Breast epithelium (tissue), 4 donors: Measurements from ENCODE around the gene ZNF502. TPM values are rescaled to one million over a fixed set of nuclear protein-coding genes. Genes with fewer than 3 reads are reported as not detected.

Source experiments
- DNase-seq, 2 donors: peaks; one replicate each; pipeline ENCODE4 v3.0.0-alpha.2; 2019; ENCODE audit warnings: low spot score in 2 of 2
- H3K27ac ChIP-seq, 2 donors: fragments of 200-600 bp; sonication (generic) in 1 of 2; one replicate each; pipeline ENCODE4 v1.5.1; 2016 to 2019; ENCODE audit warnings: mild to moderate bottlenecking in 1 of 2
- H3K27me3 ChIP-seq, 2 donors: fragments of 200-600 bp; sonication (generic) in 1 of 2; one replicate each; pipeline versions ENCODE4 v1.5.1 to v1.6.0; 2017 to 2019; ENCODE audit warnings: control low read depth in 1 of 2, mild to moderate bottlenecking in 1 of 2
- H3K36me3 ChIP-seq: fragments of 200-600 bp; one replicate; pipeline ENCODE4 v1.5.1; 2019
- H3K4me1 ChIP-seq, 2 donors: fragments of 200-600 bp; sonication (generic); one replicate each; pipeline ENCODE4 v1.5.1; 2016 to 2019; ENCODE audit warnings: control low read depth in 1 of 2
- H3K4me3 ChIP-seq, 3 donors: fragments of 200-600 bp; sonication (generic); 1 replicate in 2 of 3; 2 replicates in 1 of 3; pipeline ENCODE4 v1.5.1; 2016 to 2019; ENCODE audit warnings: mild to moderate bottlenecking in 3 of 3, moderate library complexity in 2 of 3
- H3K9me3 ChIP-seq, 2 donors: fragments of 200-600 bp; sonication (generic) in 1 of 2; one replicate each; pipeline ENCODE4 v1.5.1; 2016 to 2019; ENCODE audit warnings: control low read depth in 1 of 2
- POLR2A ChIP-seq: fragments of 450-650 bp; IDR thresholded peaks from one replicate; pipeline ENCODE4 v1.6.1; 2016; ENCODE audit warnings: antibody characterized with exemption, mild to moderate bottlenecking, moderate library complexity
- POLR2AphosphoS5 ChIP-seq, 3 donors: sonication (generic); formaldehyde crosslinking; IDR thresholded peaks; one replicate each; pipeline ENCODE4 v1.6.1; 2017; ENCODE audit warnings: antibody characterized with exemption in 3 of 3
- intact Hi-C: fragments of 100-400 bp; cut with DNase I; formaldehyde crosslinking; loops from one replicate; pipeline ENCODE4 v1.15.1; 2023; ENCODE audit warnings: low total_unique reads
- total RNA-seq, 3 donors: library from RNA; depleted of rRNA; stranded (reverse); fragments of >200 nt; gene quantifications; one replicate each; pipeline ENCODE4 v1.1.0, GENCODE V29; 2016
- TF ChIP-seq, protein P1 (sequence below), 3 donors: fragments of 450-650 bp; IDR thresholded peaks; one replicate each; pipeline ENCODE4 v1.5.1; 2016 to 2017; ENCODE audit warnings: antibody characterized with exemption in 3 of 3, mild to moderate bottlenecking in 3 of 3, moderate library complexity in 3 of 3

The ZNF502 gene
- total RNA-seq, 3 donors from 2014 or later, result 4.6 to 9.5 (median 6.6) TPM

DNA sequence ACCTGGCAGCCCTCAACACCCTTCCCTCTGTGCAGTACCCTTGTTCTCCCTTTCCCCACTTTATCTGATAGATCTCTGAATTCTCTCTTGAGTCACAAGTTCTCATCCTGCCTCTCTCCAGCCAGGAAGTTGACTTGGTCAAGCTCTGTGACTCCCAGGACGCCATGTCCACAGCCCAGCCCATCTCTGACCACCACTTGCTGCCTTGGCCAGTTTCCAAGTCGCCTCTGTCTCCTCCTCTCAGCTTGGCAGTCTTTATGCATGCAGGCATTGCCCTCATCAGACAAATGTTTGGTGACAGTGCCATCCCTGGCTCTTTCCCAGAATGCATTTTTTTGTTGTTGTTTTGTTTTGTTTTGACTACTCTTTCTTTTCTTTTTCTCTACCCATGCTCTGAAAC lies 38.2 kb upstream of the ZNF502 start:
- Histone ChIP-seq H3K4me3 (no peak overlapping the region), H3K9me3 (peaks cover 0 to 32% of the 10 kb centered on the region in 2 donors), H3K4me1 (no peaks in the 10 kb centered on the region), H3K36me3 (no peaks in the 10 kb centered on the region), H3K27me3 (no peaks in the 10 kb centered on the region), H3K27ac (no peak overlapping the region)
- DNase-seq, result no peak
- TF ChIP-seq POLR2A (no peak), POLR2AphosphoS5 (IDR thresholded peaks at IDR 0.05) (no peak)
- TF ChIP-seq, protein P1, sequence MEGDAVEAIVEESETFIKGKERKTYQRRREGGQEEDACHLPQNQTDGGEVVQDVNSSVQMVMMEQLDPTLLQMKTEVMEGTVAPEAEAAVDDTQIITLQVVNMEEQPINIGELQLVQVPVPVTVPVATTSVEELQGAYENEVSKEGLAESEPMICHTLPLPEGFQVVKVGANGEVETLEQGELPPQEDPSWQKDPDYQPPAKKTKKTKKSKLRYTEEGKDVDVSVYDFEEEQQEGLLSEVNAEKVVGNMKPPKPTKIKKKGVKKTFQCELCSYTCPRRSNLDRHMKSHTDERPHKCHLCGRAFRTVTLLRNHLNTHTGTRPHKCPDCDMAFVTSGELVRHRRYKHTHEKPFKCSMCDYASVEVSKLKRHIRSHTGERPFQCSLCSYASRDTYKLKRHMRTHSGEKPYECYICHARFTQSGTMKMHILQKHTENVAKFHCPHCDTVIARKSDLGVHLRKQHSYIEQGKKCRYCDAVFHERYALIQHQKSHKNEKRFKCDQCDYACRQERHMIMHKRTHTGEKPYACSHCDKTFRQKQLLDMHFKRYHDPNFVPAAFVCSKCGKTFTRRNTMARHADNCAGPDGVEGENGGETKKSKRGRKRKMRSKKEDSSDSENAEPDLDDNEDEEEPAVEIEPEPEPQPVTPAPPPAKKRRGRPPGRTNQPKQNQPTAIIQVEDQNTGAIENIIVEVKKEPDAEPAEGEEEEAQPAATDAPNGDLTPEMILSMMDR (IDR thresholded peaks at IDR 0.05), result no peak
- intact Hi-C loops, result no loop called here

GRCh38 chr3:44678480-44679116 lies 33.9 kb upstream of the ZNF502 start:
- H3K27ac ChIP-seq, result no peak overlapping the region
- no peak for TF ChIP-seq POLR2A
- TF ChIP-seq, protein P1 (IDR thresholded peaks at IDR 0.05), result no peak
- TF ChIP-seq POLR2AphosphoS5 (IDR thresholded peaks at IDR 0.05), result no peak
- H3K9me3 ChIP-seq, result peaks cover 0 to 33% of the 10 kb centered on the region in 2 donors
- DNase-seq, result no peak
- H3K27me3 ChIP-seq, result no peaks in the 10 kb centered on the region
- H3K36me3 ChIP-seq, result no peaks in the 10 kb centered on the region
- no peak overlapping the region for H3K4me3 ChIP-seq
- intact Hi-C loops, result no loop called here
- H3K4me1 ChIP-seq, result no peaks in the 10 kb centered on the region

GRCh38 chr3:44680921-44681455 lies 31.5 kb upstream of the ZNF502 start:
- intact Hi-C loops, result no loop called here
- Histone ChIP-seq H3K27me3 (no peaks in the 10 kb centered on the region), H3K36me3 (no peaks in the 10 kb centered on the region), H3K4me1 (no peaks in the 10 kb centered on the region), H3K4me3 (no peak overlapping the region), H3K27ac (no peak overlapping the region), H3K9me3 (peaks cover 0 to 28% of the 10 kb centered on the region in 2 donors)
- no peak for TF ChIP-seq POLR2A
- TF ChIP-seq, protein P1 (IDR thresholded peaks at IDR 0.05), result no peak
- no peak for DNase-seq

- no peaks in the 10 kb centered on the region for H3K27me3 ChIP-seq
- H3K9me3 ChIP-seq, result peaks cover 0 to 22% of the 10 kb centered on the region in 2 donors
- TF ChIP-seq POLR2A, result no peak
- TF ChIP-seq, protein P1 (IDR thresholded peaks at IDR 0.05), result no peak
- TF ChIP-seq POLR2AphosphoS5 (IDR thresholded peaks at IDR 0.05), result no peak
- no peak overlapping the region for H3K27ac ChIP-seq
- H3K4me3 ChIP-seq, result no peak overlapping the region
- H3K4me1 ChIP-seq, result no peaks in the 10 kb centered on the region
- no peak for DNase-seq
- intact Hi-C loops, result no loop called here
- no peaks in the 10 kb centered on the region for H3K36me3 ChIP-seq
Measured at GRCh38 chr3:44682182-44682896, 30.1 kb upstream of the ZNF502 start.
